GM19372 (cell line): Measurements from ENCODE around the gene C5orf24.
"Not testable (repeated sequence)": the region's sequence is repeated elsewhere in the genome, so short reads cannot be mapped to it uniquely, and the experiment has no call there.

ENCODE experiments used
- ATAC-seq: cut with Tn5 transposase; IDR thresholded peaks from one replicate; pipeline ENCODE4 v1.9.1; 2021; ENCODE audit warnings: mild to moderate bottlenecking, low read depth, moderate library complexity; ENCODE audit not compliant: unreplicated experiment

Gene C5orf24

GRCh38 chr5:134845852-134846640, at the start of gene C5orf24:
Gene C5orf24 (plus strand): TSS chr5:134845968. CDS start chr5:134854901, 8,933 bp downstream.
- peak; percentile 89 for ATAC-seq

DNA sequence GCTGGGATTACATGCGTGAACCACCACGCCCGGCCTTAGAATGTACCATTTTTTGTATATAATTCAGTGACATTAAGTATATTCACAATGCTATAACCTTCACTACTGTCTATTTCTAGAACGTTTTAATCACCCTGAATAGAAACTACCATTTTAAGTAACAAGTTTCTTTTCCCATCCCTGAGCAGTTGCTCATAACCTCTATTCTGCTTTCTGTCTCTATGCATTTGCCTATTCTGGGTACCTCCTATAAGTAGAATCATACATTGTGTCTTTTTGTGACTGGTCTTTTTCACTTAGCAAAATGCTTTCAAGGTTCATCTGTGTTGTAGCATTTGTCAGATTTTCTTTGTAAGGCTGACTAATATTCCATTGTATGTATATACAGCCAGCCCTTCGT, 47.3 kb upstream of the C5orf24 start:
- ATAC-seq, result no peak

- no peak for ATAC-seq
Measured at GRCh38 chr5:134803821-134804220, 41.9 kb upstream of the C5orf24 start.

GRCh38 chr5:134813407-134813806, 32.4 kb upstream of the C5orf24 start:
- no peak for ATAC-seq

DNA sequence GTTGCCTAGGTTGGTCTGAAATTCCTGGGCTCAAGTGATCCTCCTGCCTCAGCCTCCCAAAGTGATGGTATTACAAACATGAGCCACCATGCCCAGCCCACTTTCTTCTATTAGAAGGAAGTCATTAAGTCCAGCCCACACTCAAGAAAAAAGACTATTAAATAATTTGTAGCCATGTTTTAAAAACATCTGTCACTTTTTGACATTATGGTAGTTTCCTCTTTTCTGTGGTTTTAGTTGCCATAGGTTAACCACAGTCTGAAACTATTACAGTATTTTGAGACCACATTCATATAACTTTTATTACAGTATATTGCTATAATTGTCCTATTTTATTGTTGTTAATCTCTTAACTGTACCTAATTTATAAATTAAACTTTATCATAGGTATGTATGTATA, 31.9 kb upstream of the C5orf24 start:
- no peak for ATAC-seq

DNA sequence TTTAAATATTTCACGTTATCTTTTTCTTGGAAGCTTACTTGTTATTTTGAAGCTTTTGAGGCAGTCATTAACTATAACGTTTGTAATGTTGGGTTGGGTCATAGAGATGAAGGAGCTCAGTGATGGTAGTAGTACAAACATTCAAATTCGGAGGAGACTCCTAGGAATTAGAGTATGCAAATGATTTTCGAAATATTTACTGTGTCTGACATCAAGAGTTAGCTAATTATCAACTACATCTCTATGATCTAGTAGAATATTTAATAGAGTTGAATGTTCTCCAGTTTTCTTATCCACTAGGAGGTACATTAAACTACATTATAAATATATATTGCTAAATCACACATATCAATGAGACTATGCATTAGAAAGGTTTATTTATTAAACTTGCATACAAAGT, 28.8 kb upstream of the C5orf24 start:
- no peak for ATAC-seq

GRCh38 chr5:134818776-134819175, 27.0 kb upstream of the C5orf24 start:
- no peak for ATAC-seq

DNA sequence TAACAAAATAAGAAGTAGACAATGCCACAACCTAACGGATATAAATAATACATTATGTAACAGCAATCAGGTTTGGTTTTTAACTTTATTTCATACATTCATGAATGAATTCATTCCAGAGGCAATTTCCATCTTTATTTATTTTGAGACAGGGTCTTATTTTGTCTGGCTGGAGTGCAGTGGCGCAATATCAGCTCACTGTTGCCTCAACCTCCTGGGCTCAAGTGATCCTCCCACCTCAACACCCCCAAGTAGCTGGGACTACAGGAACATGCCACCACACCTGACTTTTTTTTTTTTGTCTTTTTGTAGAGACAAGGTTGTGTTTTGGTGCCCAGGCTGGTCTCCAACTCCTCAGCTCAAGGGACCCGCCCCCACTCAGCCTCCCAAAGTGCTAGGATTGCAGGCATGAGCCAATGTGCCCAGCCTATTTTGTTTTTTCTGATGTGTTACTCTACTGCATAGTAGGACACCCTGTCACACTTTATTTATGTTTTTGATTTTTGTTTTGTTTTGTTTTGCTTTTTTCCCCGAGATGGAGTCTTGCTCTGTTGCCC, 26.3 kb upstream of the C5orf24 start:
- no peak for ATAC-seq

DNA sequence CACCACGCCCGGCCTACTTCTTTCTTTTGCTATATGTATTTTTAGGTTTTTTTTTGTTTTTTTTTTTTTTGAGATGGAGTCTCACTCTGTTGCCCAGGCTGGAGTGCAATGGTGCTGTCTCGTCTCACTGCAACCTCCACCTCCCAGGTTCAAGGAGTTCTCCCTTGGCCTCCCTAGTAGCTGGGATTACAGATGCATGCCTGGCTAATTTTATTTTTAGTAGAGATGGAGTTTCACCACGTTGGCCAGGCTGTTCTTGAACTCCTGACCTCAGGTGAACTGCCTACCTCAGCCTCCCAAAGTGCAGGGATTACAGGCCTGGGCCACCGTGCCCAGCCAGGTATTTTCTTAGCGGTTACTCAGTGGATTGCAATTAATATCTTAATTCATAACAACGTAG, 23.9 kb upstream of the C5orf24 start:
- ATAC-seq, result no peak

DNA sequence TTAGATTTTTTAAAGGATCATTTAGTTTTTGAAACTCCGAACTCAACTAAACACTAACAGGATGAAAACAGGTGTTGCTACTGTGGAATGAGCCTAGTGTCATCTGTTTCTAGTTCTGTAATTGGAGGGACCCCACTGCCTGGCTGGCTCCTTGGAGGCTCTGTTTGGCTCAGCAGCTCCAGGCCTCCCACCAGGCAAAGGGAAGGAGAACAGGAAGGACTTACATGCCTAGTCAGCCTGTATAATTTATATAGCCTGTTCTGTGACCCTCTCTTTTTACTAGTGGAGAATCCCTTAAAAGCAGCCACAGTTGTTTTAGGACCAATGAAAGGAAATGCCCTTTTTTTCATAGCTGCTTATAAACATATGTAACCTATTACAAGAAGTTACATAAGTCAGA, 21.1 kb upstream of the C5orf24 start:
- ATAC-seq, result no peak

GRCh38 chr5:134825212-134825611, 20.6 kb upstream of the C5orf24 start:
- ATAC-seq, result no peak

GRCh38 chr5:134833340-134834032, 12.3 kb upstream of the C5orf24 start:
- no peak for ATAC-seq

- no peak for ATAC-seq
Measured at GRCh38 chr5:134835623-134836022, 10.1 kb upstream of the C5orf24 start.

DNA sequence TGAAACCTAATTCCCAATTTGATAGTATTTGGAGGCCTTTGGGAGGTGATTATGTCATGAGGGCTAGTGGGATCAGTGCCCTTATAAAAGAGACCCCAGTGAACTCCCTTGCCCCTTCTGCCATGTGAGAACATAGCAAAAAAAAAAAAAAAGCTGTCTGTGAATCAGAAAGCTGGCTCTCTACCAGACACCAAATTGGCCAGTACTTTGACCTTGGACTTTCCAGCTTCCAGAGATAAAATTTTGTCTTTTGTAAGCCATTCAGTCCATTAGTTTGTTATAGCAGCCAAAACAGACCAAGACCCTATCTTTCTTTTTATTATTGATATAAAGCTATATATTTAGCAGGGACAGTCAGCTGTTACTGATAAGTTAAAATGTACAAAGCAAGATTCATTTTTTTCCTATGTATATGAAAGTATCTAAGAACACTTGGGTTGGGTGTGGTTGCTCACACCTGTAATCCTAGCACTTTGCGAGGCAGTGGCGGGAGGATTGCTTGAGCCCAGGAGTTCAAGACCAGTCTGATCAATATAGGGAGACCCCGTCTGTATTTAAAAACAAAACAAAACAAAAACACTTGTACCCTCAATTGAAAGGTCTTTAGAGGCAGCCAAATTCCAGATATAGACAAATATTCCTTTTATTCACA, 8.1 kb upstream of the C5orf24 start:
- no peak for ATAC-seq

DNA sequence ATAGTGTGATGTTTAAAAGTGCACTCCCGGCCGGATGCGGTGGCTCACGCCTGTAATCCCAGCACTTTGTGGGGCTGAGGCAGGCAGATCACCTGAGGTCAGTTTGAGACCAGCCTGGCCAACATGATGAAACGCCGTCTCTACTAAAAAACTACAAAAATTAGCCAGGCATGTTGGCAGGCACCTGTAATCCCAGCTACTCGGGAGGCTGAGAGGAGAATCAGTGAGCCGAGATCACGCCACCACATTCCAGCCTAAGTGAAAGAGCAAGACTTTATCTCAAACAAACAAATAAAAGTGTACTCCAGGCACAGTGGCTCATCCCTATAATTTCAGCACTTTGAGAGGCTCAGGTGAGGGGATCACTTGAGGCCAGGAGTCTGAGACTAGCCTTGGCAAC, 7.4 kb upstream of the C5orf24 start:
- not testable (repeated sequence) for ATAC-seq

DNA sequence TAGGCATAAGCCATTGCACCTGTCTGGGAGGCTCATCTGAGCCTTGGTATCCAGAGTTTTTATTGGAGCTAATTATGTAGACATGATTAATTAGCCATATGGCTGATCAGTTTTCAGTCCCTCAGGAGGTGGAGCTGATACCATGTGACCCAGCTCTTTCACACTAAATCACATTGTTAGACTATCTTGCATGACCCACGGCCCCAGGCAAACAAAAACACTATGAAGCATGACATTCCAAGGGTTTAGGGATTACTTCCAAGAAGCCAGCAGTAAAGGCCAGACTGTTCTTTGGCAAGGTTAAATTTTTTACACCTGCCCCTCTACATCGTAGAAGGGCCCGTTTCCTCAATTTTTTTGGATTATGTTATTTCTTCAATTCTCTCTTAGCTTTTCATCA, 5.0 kb upstream of the C5orf24 start:
- ATAC-seq, result no peak

DNA sequence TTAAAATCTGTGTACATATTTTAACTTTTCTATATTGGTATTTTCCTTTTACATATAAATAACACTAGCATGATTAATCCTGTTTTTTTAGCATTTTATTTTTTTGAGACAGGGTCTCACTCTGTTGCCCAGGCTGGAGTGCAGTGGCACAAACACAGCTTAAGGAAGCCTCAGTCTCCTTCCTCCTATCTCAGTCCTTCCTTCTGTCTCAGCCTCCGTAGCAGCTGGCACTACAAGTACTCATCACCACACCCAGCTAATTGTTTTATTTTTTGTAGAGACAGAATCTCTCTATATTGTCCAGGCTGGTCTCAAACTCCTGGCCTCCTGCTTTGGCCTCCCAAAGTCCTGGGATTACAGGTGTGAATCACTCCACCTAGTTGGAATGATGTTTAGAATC, 1.5 kb upstream of the C5orf24 start:
- no peak for ATAC-seq

GRCh38 chr5:134845335-134845851, 375 bp upstream of the C5orf24 start:
- ATAC-seq, result no peak

- no peak for ATAC-seq
Measured at GRCh38 chr5:134846641-134846960, 833 bp downstream of the C5orf24 start.

GRCh38 chr5:134849434-134849933, 3.7 kb downstream of the C5orf24 start:
- not testable (repeated sequence) for ATAC-seq
